IPS-11a (cell line): ENCODE data around the gene RTN1.

Source experiments
- H3K4me3 ChIP-seq: one replicate; pipeline ENCODE4 v1.5.1; 2013; ENCODE audit warnings: low read depth, low read length, control low read depth

Gene RTN1

DNA sequence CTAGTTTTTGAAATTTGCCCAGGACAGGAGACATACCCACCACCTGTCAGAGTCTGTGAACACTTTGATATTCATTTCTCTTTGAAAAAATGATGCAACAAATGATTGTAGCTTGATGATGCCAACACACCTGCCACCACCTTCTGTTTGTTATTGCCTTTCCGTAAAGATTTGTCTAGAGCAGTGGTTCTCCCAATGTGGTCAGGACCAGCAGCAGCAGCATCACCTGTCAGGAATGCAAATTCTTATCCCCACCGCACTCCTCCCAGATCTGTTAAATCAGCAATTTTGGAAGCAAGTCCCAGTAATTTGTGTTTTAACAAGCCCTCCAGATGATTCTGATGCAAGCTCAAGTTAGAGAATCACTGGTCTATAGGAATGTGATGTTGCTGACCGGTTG is 303.9 kb downstream of the RTN1 start:
- no peak overlapping the region for H3K4me3 ChIP-seq

DNA sequence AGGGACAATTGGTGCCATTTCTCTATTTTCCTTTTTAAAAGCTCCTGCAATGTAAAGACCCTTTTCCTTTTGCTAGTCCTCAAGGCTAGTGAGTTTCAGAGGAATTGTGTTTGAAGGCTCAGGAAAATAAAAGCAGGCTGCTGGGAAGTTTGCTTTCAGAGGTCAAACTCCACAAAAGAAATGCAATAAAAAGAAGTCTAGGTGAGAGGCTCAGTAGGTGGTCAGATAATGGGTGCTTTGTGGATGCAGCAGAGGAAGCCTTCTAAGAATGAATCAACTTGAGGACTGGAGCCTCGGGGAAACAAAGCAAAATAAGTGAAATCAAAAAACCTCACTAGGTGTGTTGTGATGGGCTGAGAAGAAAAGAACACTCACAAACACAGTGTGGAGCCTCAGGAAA is 304.3 kb downstream of the RTN1 start:
- H3K4me3 ChIP-seq = no peak overlapping the region

DNA sequence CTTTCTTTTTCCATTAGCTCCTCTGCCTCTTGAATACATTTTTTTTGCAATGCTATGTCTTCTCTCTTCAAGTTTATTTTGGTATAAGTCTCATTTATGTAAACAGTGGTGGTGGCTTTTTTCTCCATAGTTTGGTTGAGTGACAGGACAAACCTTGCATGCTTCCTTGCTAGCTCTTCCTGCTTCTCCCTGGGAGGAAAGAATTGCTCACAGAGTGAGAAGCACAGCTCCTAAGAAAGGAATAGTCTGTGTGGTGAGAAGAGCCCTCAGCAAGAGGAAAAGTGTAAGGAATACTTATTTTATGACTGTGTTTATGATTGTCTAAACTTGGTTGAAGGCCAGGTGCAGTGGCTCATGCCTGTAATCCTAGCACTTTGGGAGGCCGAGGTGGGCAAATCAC is 305.5 kb downstream of the RTN1 start:
- H3K4me3 ChIP-seq = no peak overlapping the region

DNA sequence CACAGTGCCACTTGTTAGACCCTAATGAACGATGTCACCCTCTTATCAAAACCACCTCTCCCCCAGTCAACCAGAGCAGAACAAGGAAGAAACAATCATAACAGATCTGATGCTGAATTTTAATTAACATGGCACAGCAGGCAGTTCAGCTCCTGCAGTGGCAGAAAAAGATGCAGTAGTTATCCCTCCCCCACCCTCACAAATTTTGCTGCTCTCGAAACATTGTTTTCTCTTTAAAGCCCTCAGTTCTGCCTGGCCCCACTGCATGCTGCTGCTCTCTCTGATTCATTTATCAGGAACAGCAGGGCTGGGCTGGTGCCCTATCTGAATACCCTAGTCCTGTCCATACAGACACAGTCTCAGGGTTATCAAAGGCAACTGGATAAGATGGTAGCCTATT is 306.2 kb downstream of the RTN1 start:
- H3K4me3 ChIP-seq = no peak overlapping the region

DNA sequence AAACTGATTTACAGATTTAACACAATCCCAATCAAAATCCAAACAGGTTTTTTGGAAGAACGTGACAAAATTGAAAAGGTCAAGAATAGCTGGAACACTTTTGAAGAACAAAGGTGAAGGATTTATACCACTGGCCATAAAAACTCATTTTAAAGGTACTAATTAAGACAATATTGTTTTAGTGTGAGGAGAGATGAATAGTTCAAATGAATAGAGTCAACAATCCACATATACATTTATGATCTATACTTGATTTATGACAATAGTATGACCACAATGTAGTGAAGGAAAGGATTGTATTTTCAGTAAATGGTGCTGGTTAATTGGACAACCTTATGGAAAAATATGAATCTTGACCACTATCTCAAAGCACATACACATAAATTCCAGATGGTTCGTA is 323.3 kb downstream of the RTN1 start:
- H3K4me3 ChIP-seq = no peak overlapping the region
